Naive thymus-derived CD4-positive, alpha-beta T cell (primary cell): ENCODE results near the gene ATP7B. TPM values are rescaled to one million over a fixed set of nuclear protein-coding genes. Genes with fewer than 3 reads are reported as not detected.
A peak's percentile ranks its signal among the peaks of the same experiment; 100 is the strongest.

Experiments used
- ATAC-seq: fragments of 150-1000 bp; cut with Tn5 transposase; 2 replicates; pipeline ENCODE4 v1.10.0; 2021; ENCODE audit warnings: mild to moderate bottlenecking, moderate library complexity
- CTCF ChIA-PET: fragments of 350-600 bp; sonication (Branson Sonifier 250); formaldehyde crosslinking; loops from one replicate; lab custom pipeline; 2021; ENCODE audit warnings: antibody characterized with exemption; lab: Charles Lee
- POLR2A ChIA-PET: fragments of 350-600 bp; sonication (Branson Sonifier 250); formaldehyde crosslinking; loops from one replicate; lab custom pipeline; 2021; ENCODE audit warnings: antibody characterized with exemption, inconsistent platforms; lab: Charles Lee
- DNase-seq, 9 donors: peaks; one replicate each; pipeline versions ENCODE4 v3.0.0 to v3.0.0-alpha.2; 2020 to 2022; ENCODE audit warnings: mixed read lengths in 1 of 9
- H3K27ac ChIP-seq: one replicate; pipeline ENCODE4 v1.7.0; 2013; ENCODE audit warnings: mild to moderate bottlenecking, low read depth, low read length, moderate library complexity
- H3K27me3 ChIP-seq, 2 donors: one replicate each; pipeline ENCODE4 v1.7.0; 2013; ENCODE audit warnings: low read length in 2 of 2, mild to moderate bottlenecking in 2 of 2, moderate library complexity in 2 of 2; ENCODE audit not compliant: control insufficient read depth in 2 of 2, insufficient read depth in 2 of 2
- H3K36me3 ChIP-seq, 3 experiments: 1 replicate in 2 of 3; 2 replicates in 1 of 3; pipeline ENCODE4 v1.7.0; 2013; ENCODE audit warnings: low read length in 3 of 3, mild to moderate bottlenecking in 3 of 3, moderate library complexity in 1 of 3; ENCODE audit not compliant: insufficient read depth in 3 of 3, control insufficient read depth in 2 of 3
- H3K4me1 ChIP-seq, 2 donors: one replicate each; pipeline ENCODE4 v1.7.0; 2013; ENCODE audit warnings: low read length in 2 of 2, mild to moderate bottlenecking in 2 of 2, moderate library complexity in 1 of 2; ENCODE audit not compliant: control insufficient read depth in 2 of 2, insufficient read depth in 2 of 2
- H3K4me3 ChIP-seq: 2 replicates; pipeline ENCODE4 v1.7.0; 2013; ENCODE audit warnings: mild to moderate bottlenecking, low read length
- H3K9me3 ChIP-seq, 3 experiments: 1 replicate in 2 of 3; 2 replicates in 1 of 3; pipeline ENCODE4 v1.7.0; 2013; ENCODE audit warnings: low read length in 3 of 3; ENCODE audit not compliant: control insufficient read depth in 2 of 3
- H3K27ac Mint-ChIP-seq, 9 donors: one replicate each; pipeline ENCODE4 v1.8.0; 2020 to 2022; ENCODE audit warnings: mixed read lengths in 9 of 9, mild to moderate bottlenecking in 8 of 9, moderate library complexity in 5 of 9, inconsistent platforms in 2 of 9
- H3K27me3 Mint-ChIP-seq, 5 donors: one replicate each; pipeline ENCODE4 v1.8.0; 2021 to 2022; ENCODE audit warnings: mixed read lengths in 5 of 5, mild to moderate bottlenecking in 1 of 5
- H3K36me3 Mint-ChIP-seq, 5 donors: one replicate each; pipeline ENCODE4 v1.8.0; 2020 to 2022; ENCODE audit warnings: mixed read lengths in 5 of 5, mild to moderate bottlenecking in 3 of 5, inconsistent platforms in 1 of 5
- H3K4me1 Mint-ChIP-seq, 7 donors: one replicate each; pipeline ENCODE4 v1.8.0; 2020 to 2022; ENCODE audit warnings: mixed read lengths in 7 of 7, mild to moderate bottlenecking in 3 of 7, inconsistent platforms in 1 of 7
- H3K4me3 Mint-ChIP-seq, 10 donors: one replicate each; pipeline ENCODE4 v1.8.0; 2020 to 2022; ENCODE audit warnings: mild to moderate bottlenecking in 10 of 10, mixed read lengths in 10 of 10, moderate library complexity in 6 of 10, inconsistent platforms in 2 of 10
- H3K9me3 Mint-ChIP-seq, 11 donors: one replicate each; pipeline ENCODE4 v1.8.0; 2020 to 2022; ENCODE audit warnings: mixed read lengths in 11 of 11, mild to moderate bottlenecking in 4 of 11, inconsistent platforms in 1 of 11, moderate library complexity in 1 of 11
- intact Hi-C, 2 donors: fragments of 100-400 bp; cut with micrococcal nuclease; formaldehyde crosslinking; loops; one replicate each; pipeline ENCODE4 v1.15.1; 2023
- polyA plus RNA-seq, 2 donors: library from polyadenylated mRNA; unstranded; fragments of 300-500 nt; fragmentation: Illumina TruSeq; gene quantifications; one replicate each; pipeline ENCODE4 v1.2.3, GENCODE V29; 2021
- total RNA-seq, 6 experiments: library from RNA in 5 of 6; stranded (reverse) in 5 of 6; gene quantifications; 1 replicate in 5 of 6; 2 replicates in 1 of 6; pipeline ENCODE4 v1.2.3 and lab custom pipeline; 2021 to 2026

ATP7B gene
- total and polyA plus RNA-seq, 7 experiments from 2014 or later: 0.18 to 1.4 (median 1.3) TPM

- Mint-ChIP-seq H3K36me3 (no peaks in the 10 kb centered on the region), H3K4me1 (peaks cover 0 to 32% (median 11%) of the 10 kb centered on the region in 7 donors), H3K27me3 (no peaks in the 10 kb centered on the region), H3K27ac (peak overlapping the region in 2 of 9 donors; percentile 9 to 15), H3K4me3 (peak overlapping the region in 1 of 10 donors; percentile 10), H3K9me3 (no peaks in the 10 kb centered on the region)
- no peaks in the 10 kb centered on the region for H3K27me3 ChIP-seq
- intact Hi-C loops: no loop called here
- H3K36me3 ChIP-seq: no peaks in the 10 kb centered on the region
- DNase-seq (no peak), ATAC-seq (no peak)
- ChIA-PET POLR2A (no interaction called here), CTCF (interaction anchor here (0.6 kb wide), 1 partner anchor 107 kb away, joined by 3 read pairs; no protein-coding TSS in a partner anchor)
- no peak overlapping the region for H3K27ac ChIP-seq
- no peaks in the 10 kb centered on the region for H3K9me3 ChIP-seq
- H3K4me3 ChIP-seq: no peak overlapping the region
- no peaks in the 10 kb centered on the region for H3K4me1 ChIP-seq
Observed at GRCh38 chr13:51924756-51925544, 86.3 kb downstream of the ATP7B start.

GRCh38 chr13:51923983-51924539 lies 87.2 kb downstream of the ATP7B start:
- Mint-ChIP-seq H3K36me3 (no peaks in the 10 kb centered on the region), H3K4me3 (no peak overlapping the region), H3K4me1 (peaks cover 0 to 32% (median 11%) of the 10 kb centered on the region in 7 donors), H3K27ac (peak overlapping the region in 2 of 9 donors; percentile 30 to 51), H3K9me3 (no peaks in the 10 kb centered on the region), H3K27me3 (no peaks in the 10 kb centered on the region)
- Histone ChIP-seq H3K27me3 (no peaks in the 10 kb centered on the region), H3K4me1 (no peaks in the 10 kb centered on the region), H3K4me3 (no peak overlapping the region), H3K9me3 (no peaks in the 10 kb centered on the region), H3K27ac (no peak overlapping the region), H3K36me3 (no peaks in the 10 kb centered on the region)
- intact Hi-C loops: loop anchor here in 1 of 2 donors (1.0 kb wide), 1 partner anchor 203 kb away; no protein-coding TSS in a partner anchor
- CTCF ChIA-PET: interaction anchor here (1.6 kb wide), 1 partner anchor 198 kb away, joined by 3 read pairs; no protein-coding TSS in a partner anchor
- no peak for ATAC-seq
- POLR2A ChIA-PET: no interaction called here
- DNase-seq: no peak

GRCh38 chr13:51922771-51923480 lies 88.3 kb downstream of the ATP7B start:
- Mint-ChIP-seq H3K36me3 (no peaks in the 10 kb centered on the region), H3K9me3 (no peaks in the 10 kb centered on the region), H3K27ac (peak overlapping the region in 2 of 9 donors; percentile 50 to 56), H3K4me1 (peaks cover 0 to 32% (median 11%) of the 10 kb centered on the region in 7 donors), H3K4me3 (no peak overlapping the region), H3K27me3 (no peaks in the 10 kb centered on the region)
- ATAC-seq: no peak
- Histone ChIP-seq H3K36me3 (no peaks in the 10 kb centered on the region), H3K9me3 (no peaks in the 10 kb centered on the region), H3K27ac (no peak overlapping the region), H3K4me3 (no peak overlapping the region), H3K27me3 (no peaks in the 10 kb centered on the region), H3K4me1 (no peaks in the 10 kb centered on the region)
- ChIA-PET POLR2A (no interaction called here), CTCF (interaction anchor here (1.6 kb wide), 1 partner anchor 199 kb away, joined by 3 read pairs; no protein-coding TSS in a partner anchor)
- DNase-seq: no peak
- intact Hi-C loops: loop anchor here in 1 of 2 donors (1.0 kb wide), 1 partner anchor 204 kb away; no protein-coding TSS in a partner anchor

GRCh38 chr13:51921790-51922740 lies 89.2 kb downstream of the ATP7B start:
- CTCF ChIA-PET: interaction anchor here (0.8 to 1.6 kb wide), 3 partner anchors 8 to 200 kb away, joined by 3 read pairs; no protein-coding TSS in a partner anchor
- Histone ChIP-seq H3K27me3 (no peaks in the 10 kb centered on the region), H3K4me3 (no peak overlapping the region), H3K4me1 (no peaks in the 10 kb centered on the region), H3K27ac (no peak overlapping the region), H3K36me3 (no peaks in the 10 kb centered on the region), H3K9me3 (no peaks in the 10 kb centered on the region)
- POLR2A ChIA-PET: no interaction called here
- no peaks in the 10 kb centered on the region for H3K9me3 Mint-ChIP-seq
- intact Hi-C loops: no loop called here
- ATAC-seq (no peak), DNase-seq (no peak)
- H3K27ac Mint-ChIP-seq: peak overlapping the region in 1 of 9 donors; percentile 7
- peaks cover 0 to 32% (median 11%) of the 10 kb centered on the region in 7 donors for H3K4me1 Mint-ChIP-seq
- H3K4me3 Mint-ChIP-seq: no peak overlapping the region
- H3K27me3 Mint-ChIP-seq: no peaks in the 10 kb centered on the region
- no peaks in the 10 kb centered on the region for H3K36me3 Mint-ChIP-seq

- Mint-ChIP-seq H3K36me3 (no peaks in the 10 kb centered on the region), H3K4me1 (peaks cover 0 to 29% (median 11%) of the 10 kb centered on the region in 7 donors), H3K9me3 (no peaks in the 10 kb centered on the region), H3K27ac (peak overlapping the region in 1 of 9 donors; percentile 10), H3K27me3 (no peaks in the 10 kb centered on the region), H3K4me3 (no peak overlapping the region)
- Histone ChIP-seq H3K4me3 (no peak overlapping the region), H3K9me3 (no peaks in the 10 kb centered on the region), H3K27ac (no peak overlapping the region), H3K36me3 (no peaks in the 10 kb centered on the region), H3K4me1 (no peaks in the 10 kb centered on the region), H3K27me3 (no peaks in the 10 kb centered on the region)
- POLR2A ChIA-PET: no interaction called here
- no peak for ATAC-seq
- no peak for DNase-seq
- intact Hi-C loops: no loop called here
- CTCF ChIA-PET: interaction anchor here (0.7 kb wide), 1 partner anchor 238 kb away, joined by 3 read pairs; no protein-coding TSS in a partner anchor
Observed at GRCh38 chr13:51920786-51921185, 90.5 kb downstream of the ATP7B start.

GRCh38 chr13:51920267-51920666 lies 91.0 kb downstream of the ATP7B start:
- no peak overlapping the region for H3K4me3 Mint-ChIP-seq
- H3K27ac ChIP-seq: no peak overlapping the region
- no peaks in the 10 kb centered on the region for H3K36me3 ChIP-seq
- intact Hi-C loops: no loop called here
- no peaks in the 10 kb centered on the region for H3K36me3 Mint-ChIP-seq
- H3K27me3 ChIP-seq: no peaks in the 10 kb centered on the region
- ATAC-seq (no peak), DNase-seq (no peak)
- no peaks in the 10 kb centered on the region for H3K9me3 Mint-ChIP-seq
- ChIA-PET CTCF (interaction anchor here (0.7 kb wide), 1 partner anchor 239 kb away, joined by 3 read pairs; no protein-coding TSS in a partner anchor), POLR2A (no interaction called here)
- no peaks in the 10 kb centered on the region for H3K9me3 ChIP-seq
- H3K27ac Mint-ChIP-seq: no peak overlapping the region
- no peaks in the 10 kb centered on the region for H3K27me3 Mint-ChIP-seq
- no peak overlapping the region for H3K4me3 ChIP-seq
- H3K4me1 ChIP-seq: no peaks in the 10 kb centered on the region
- peaks cover 0 to 24% (median 9%) of the 10 kb centered on the region in 7 donors for H3K4me1 Mint-ChIP-seq
